SU-DHL-6 (cell line): ENCODE results near the gene PTPRCAP.
A peak's percentile ranks its signal among the peaks of the same experiment; 100 is the strongest.

Experiments
- H2AFZ ChIP-seq: fragments of 200-600 bp; sonication (generic); 2 replicates; pipeline ENCODE4 v1.6.1; 2014; ENCODE audit warnings: low read depth, mild to moderate bottlenecking, moderate library complexity, mixed read lengths, antibody characterized with exemption, low read length; ENCODE audit not compliant: severe bottlenecking
- H3F3A ChIP-seq: fragments of 200-600 bp; shearing (Covaris generic); 2 replicates; pipeline ENCODE4 v1.6.0; 2016; ENCODE audit warnings: antibody characterized with exemption, mild to moderate bottlenecking; ENCODE audit not compliant: insufficient read depth
- H3K27ac ChIP-seq: fragments of 200-600 bp; sonication (generic); 2 replicates; pipeline ENCODE4 v1.5.1; 2016; ENCODE audit warnings: low read depth, mild to moderate bottlenecking, low read length, moderate library complexity, mixed read lengths
- H3K27me3 ChIP-seq: fragments of 200-600 bp; sonication (generic), shearing (Covaris generic); 2 replicates; pipeline ENCODE4 v1.6.0; 2014; ENCODE audit warnings: mild to moderate bottlenecking, low read length
- H3K36me3 ChIP-seq: fragments of 200-600 bp; sonication (generic); 2 replicates; pipeline ENCODE4 v1.6.1; 2014; ENCODE audit warnings: mild to moderate bottlenecking, low read length, mixed read lengths
- H3K4me2 ChIP-seq: fragments of 300-600, 200-600 bp; shearing (Covaris generic), sonication (generic); 2 replicates; pipeline ENCODE4 v1.6.0; 2014; ENCODE audit warnings: low read length, low read depth, mild to moderate bottlenecking; ENCODE audit not compliant: poor library complexity, severe bottlenecking
- H3K4me3 ChIP-seq: fragments of 200-600 bp; sonication (generic); 2 replicates; pipeline ENCODE4 v1.5.1; 2014; ENCODE audit warnings: antibody characterized with exemption, low read length, mild to moderate bottlenecking, mixed read lengths; ENCODE audit not compliant: insufficient read depth, poor library complexity, severe bottlenecking
- H3K79me2 ChIP-seq: fragments of 200-600 bp; sonication (generic); 2 replicates; pipeline ENCODE4 v1.6.1; 2014; ENCODE audit warnings: mild to moderate bottlenecking, low read length, moderate library complexity; ENCODE audit not compliant: insufficient read depth
- H3K9ac ChIP-seq: fragments of 200-600 bp; sonication (generic); 2 replicates; pipeline ENCODE4 v1.7.0; 2014; ENCODE audit warnings: mild to moderate bottlenecking, low read length
- H3K9me2 ChIP-seq: fragments of 200-600 bp; sonication (generic); replicated peaks from 2 replicates; pipeline ENCODE4 v1.6.1; 2014; ENCODE audit warnings: low read length; ENCODE audit not compliant: insufficient read depth
- H3K9me3 ChIP-seq: fragments of 200-600 bp; sonication (generic); 2 replicates; pipeline ENCODE4 v1.6.1; 2014; ENCODE audit warnings: low read length, mixed read lengths; ENCODE audit not compliant: insufficient read depth
- H4K20me1 ChIP-seq: fragments of 200-600 bp; sonication (generic); 2 replicates; pipeline ENCODE4 v1.6.1; 2014; ENCODE audit warnings: low read depth, mild to moderate bottlenecking, antibody characterized with exemption, low read length, moderate library complexity, mixed read lengths
- CTCF ChIP-seq: fragments of 200-600 bp; sonication (generic); IDR thresholded peaks from one replicate; pipeline ENCODE4 v1.5.1; 2017; ENCODE audit warnings: antibody characterized with exemption, mild to moderate bottlenecking, low read length, moderate library complexity; ENCODE audit not compliant: insufficient read depth, poor library complexity, severe bottlenecking
- EZH2phosphoT487 ChIP-seq: fragments of 200-600 bp; sonication (generic), shearing (Covaris generic); conservative IDR thresholded peaks from 2 replicates; pipeline ENCODE4 v1.6.1; 2018; ENCODE audit warnings: mild to moderate bottlenecking, antibody characterized with exemption, low read length, moderate library complexity, mixed read lengths

Gene PTPRCAP

GRCh38 chr11:67464411-67465188, 27.1 kb upstream of the PTPRCAP start:
- H3K9me3 ChIP-seq, result no peaks in the 10 kb centered on the region
- no peaks in the 10 kb centered on the region for H4K20me1 ChIP-seq
- H3K4me3 ChIP-seq, result peak overlapping the region; percentile 63
- H3K79me2 ChIP-seq, result peaks cover 20% of the 10 kb centered on the region
- peaks cover 61% of the 10 kb centered on the region for H3F3A ChIP-seq
- H3K36me3 ChIP-seq, result no peaks in the 10 kb centered on the region
- peak overlapping the region; percentile 89 for H3K4me2 ChIP-seq
- peak overlapping the region; percentile 94 for H3K27ac ChIP-seq
- H3K9me2 ChIP-seq, result no peaks in the 10 kb centered on the region
- no peaks in the 10 kb centered on the region for H3K27me3 ChIP-seq
- peak overlapping the region; percentile 99 for H3K9ac ChIP-seq
- TF ChIP-seq CTCF, result no peak
- TF ChIP-seq EZH2phosphoT487, result no peak
- H2AFZ ChIP-seq, result no peak overlapping the region

GRCh38 chr11:67463680-67464410, 26.4 kb upstream of the PTPRCAP start:
- H3F3A ChIP-seq, result peaks cover 69% of the 10 kb centered on the region
- no peaks in the 10 kb centered on the region for H3K9me2 ChIP-seq
- peak overlapping the region; percentile 75 for H3K27ac ChIP-seq
- H3K9ac ChIP-seq, result peak overlapping the region; percentile 99
- peaks cover 20% of the 10 kb centered on the region for H3K79me2 ChIP-seq
- peak overlapping the region; percentile 49 for H3K4me3 ChIP-seq
- H3K27me3 ChIP-seq, result no peaks in the 10 kb centered on the region
- H2AFZ ChIP-seq, result no peak overlapping the region
- H3K4me2 ChIP-seq, result peak overlapping the region; percentile 89
- no peaks in the 10 kb centered on the region for H4K20me1 ChIP-seq
- TF ChIP-seq EZH2phosphoT487, result no peak
- TF ChIP-seq CTCF, result no peak
- no peaks in the 10 kb centered on the region for H3K9me3 ChIP-seq
- H3K36me3 ChIP-seq, result no peaks in the 10 kb centered on the region

GRCh38 chr11:67463186-67463585, 25.7 kb upstream of the PTPRCAP start:
- Histone ChIP-seq H3K9me3 (no peaks in the 10 kb centered on the region), H3K27me3 (no peaks in the 10 kb centered on the region), H3K36me3 (no peaks in the 10 kb centered on the region), H3K79me2 (peaks cover 17% of the 10 kb centered on the region), H4K20me1 (no peaks in the 10 kb centered on the region), H3K9me2 (no peaks in the 10 kb centered on the region), H3K27ac (peak overlapping the region; percentile 75), H3K4me2 (no peak overlapping the region), H3K9ac (no peak overlapping the region), H2AFZ (no peak overlapping the region), H3K4me3 (no peak overlapping the region), H3F3A (peaks cover 73% of the 10 kb centered on the region)
- no peak for TF ChIP-seq EZH2phosphoT487
- TF ChIP-seq CTCF, result no peak
